GM12878 (cell line): Measurements from ENCODE around the gene PI4KB. TPM values are rescaled to one million over a fixed set of nuclear protein-coding genes. Genes with fewer than 3 reads are reported as not detected.

Experiments
- CBX3 ChIP-seq: fragments of 200-600 bp; sonication (generic); IDR thresholded peaks from 2 replicates; pipeline ENCODE4 v1.6.1; 2016; ENCODE audit warnings: low read depth, borderline replicate concordance
- CREM ChIP-seq: IDR thresholded peaks from 2 replicates; pipeline ENCODE4 v1.6.1; 2014; ENCODE audit warnings: antibody characterized with exemption, low read depth
- EP300 ChIP-seq, 2 experiments: fragments of 150-350 bp in 1 of 2; IDR thresholded peaks; 2 replicates each; pipeline ENCODE4 v1.6.1; 2011 to 2012; ENCODE audit warnings: low read depth in 2 of 2, low read length in 2 of 2, borderline replicate concordance in 1 of 2, improper control_type of control experiment in 1 of 2, inconsistent platforms in 1 of 2; ENCODE audit not compliant: control insufficient read depth in 1 of 2
- GABPA ChIP-seq: IDR thresholded peaks from 2 replicates; pipeline ENCODE4 v1.6.1; 2014; ENCODE audit warnings: antibody characterized with exemption, low read depth, mild to moderate bottlenecking, inconsistent platforms
- IRF4 ChIP-seq: IDR thresholded peaks from 2 replicates; pipeline ENCODE4 v1.6.1; 2011; ENCODE audit warnings: low read depth, low read length
- JUNB ChIP-seq: IDR thresholded peaks from 2 replicates; pipeline ENCODE4 v1.6.1; 2016; ENCODE audit warnings: antibody characterized with exemption, mild to moderate bottlenecking
- JUND ChIP-seq: IDR thresholded peaks from 2 replicates; pipeline ENCODE4 v1.6.1; 2012; ENCODE audit warnings: low read depth, mild to moderate bottlenecking, low read length, improper control_type of control experiment, moderate library complexity
- MTA2 ChIP-seq: fragments of 450-650 bp; IDR thresholded peaks from 2 replicates; pipeline ENCODE4 v1.6.1; 2016; ENCODE audit warnings: low read depth, mild to moderate bottlenecking, moderate library complexity
- PKNOX1 ChIP-seq: fragments of 450-650 bp; IDR thresholded peaks from 2 replicates; pipeline ENCODE4 v1.6.1; 2016; ENCODE audit warnings: mild to moderate bottlenecking
- POLR2A ChIP-seq: IDR thresholded peaks from 2 replicates; pipeline ENCODE4 v1.6.1; 2011; ENCODE audit warnings: low read depth, mild to moderate bottlenecking, low read length
- POLR2AphosphoS5 ChIP-seq: IDR thresholded peaks from 2 replicates; pipeline ENCODE4 v1.6.1; 2011; ENCODE audit warnings: mild to moderate bottlenecking, low read length, inconsistent platforms
- RAD21 ChIP-seq: IDR thresholded peaks from 2 replicates; pipeline ENCODE4 v1.6.1; 2011; ENCODE audit warnings: mild to moderate bottlenecking, low read depth, low read length, moderate library complexity; ENCODE audit not compliant: insufficient read depth
- RBBP5 ChIP-seq: fragments of 200-600 bp; sonication (generic); conservative IDR thresholded peaks from 2 replicates; pipeline ENCODE4 v1.6.1; 2016
- RCOR1 ChIP-seq: conservative IDR thresholded peaks from 2 replicates; pipeline ENCODE4 v1.6.1; 2012; ENCODE audit warnings: low read depth, low read length, improper control_type of control experiment
- RELB ChIP-seq: fragments of 450-650 bp; IDR thresholded peaks from 2 replicates; pipeline ENCODE4 v1.6.1; 2017; ENCODE audit warnings: low read depth, mild to moderate bottlenecking, moderate library complexity
- SIN3A ChIP-seq: IDR thresholded peaks from 2 replicates; pipeline ENCODE4 v1.6.1; 2012; ENCODE audit warnings: low read depth, low read length, improper control_type of control experiment
- SMC3 ChIP-seq: IDR thresholded peaks from 2 replicates; pipeline ENCODE4 v1.6.1; 2011; ENCODE audit warnings: low read length, improper control_type of control experiment, borderline replicate concordance
- SP1 ChIP-seq: IDR thresholded peaks from one replicate; pipeline ENCODE4 v1.6.1; 2011; ENCODE audit warnings: low read depth, low read length
- SPI1 ChIP-seq: IDR thresholded peaks from 2 replicates; pipeline ENCODE4 v1.6.1; 2011; ENCODE audit warnings: low read depth, mild to moderate bottlenecking, low read length, moderate library complexity, borderline replicate concordance; ENCODE audit not compliant: insufficient read depth
- SUPT20H ChIP-seq: IDR thresholded peaks from 2 replicates; pipeline ENCODE4 v1.6.1; 2011; ENCODE audit warnings: low read depth, mild to moderate bottlenecking, low read length, moderate library complexity, borderline replicate concordance; ENCODE audit not compliant: control insufficient read depth
- ZBTB40 ChIP-seq: fragments of 450-650 bp; IDR thresholded peaks from 2 replicates; pipeline ENCODE4 v1.6.1; 2016; ENCODE audit warnings: mild to moderate bottlenecking, moderate library complexity, borderline replicate concordance
- ZZZ3 ChIP-seq: IDR thresholded peaks from 2 replicates; pipeline ENCODE4 v1.6.1; 2011; ENCODE audit warnings: low read depth; ENCODE audit not compliant: control insufficient read depth, insufficient read length
- polyA plus RNA-seq, 11 experiments: library from polyadenylated mRNA; depleted of rRNA in 4 of 11; unstranded in 6 of 11; stranded (reverse) in 5 of 11; fragments of >200 nt; fragmentation: Nextera tagmentation in 4 of 11; fragmentation: Illumina TruSeq in 1 of 11; extraction: Ambion mirVana in 4 of 11; extraction: Trizol in 1 of 11; gene quantifications; 1 replicate in 1 of 11; 2 replicates in 10 of 11; pipeline versions ENCODE4 v1.2.1 to v1.2.3, GENCODE V29; 2011 to 2016; ENCODE audit warnings: inconsistent platforms in 2 of 11, missing spikeins in 2 of 11, low read depth in 1 of 11
- total RNA-seq, 4 experiments: library from RNA; depleted of rRNA in 3 of 4; stranded (reverse); fragments of >200 nt in 3 of 4; fragmentation: Illumina TruSeq in 1 of 4; extraction: Trizol in 1 of 4; gene quantifications; 2 replicates each; pipeline versions ENCODE4 v1.2.1 to v1.2.3, GENCODE V29; 2013 to 2021
- TF ChIP-seq, protein P1 (sequence below): fragments of 450-650 bp; IDR thresholded peaks from 2 replicates; pipeline ENCODE4 v1.6.1; 2017; ENCODE audit warnings: borderline replicate concordance

PI4KB gene
- total and polyA plus RNA-seq, 10 of the 15 experiments (the other 5 are each of a cell fraction or from before 2014, with no cell fraction given), result 3.3 to 88.3 (median 51.7) TPM

DNA sequence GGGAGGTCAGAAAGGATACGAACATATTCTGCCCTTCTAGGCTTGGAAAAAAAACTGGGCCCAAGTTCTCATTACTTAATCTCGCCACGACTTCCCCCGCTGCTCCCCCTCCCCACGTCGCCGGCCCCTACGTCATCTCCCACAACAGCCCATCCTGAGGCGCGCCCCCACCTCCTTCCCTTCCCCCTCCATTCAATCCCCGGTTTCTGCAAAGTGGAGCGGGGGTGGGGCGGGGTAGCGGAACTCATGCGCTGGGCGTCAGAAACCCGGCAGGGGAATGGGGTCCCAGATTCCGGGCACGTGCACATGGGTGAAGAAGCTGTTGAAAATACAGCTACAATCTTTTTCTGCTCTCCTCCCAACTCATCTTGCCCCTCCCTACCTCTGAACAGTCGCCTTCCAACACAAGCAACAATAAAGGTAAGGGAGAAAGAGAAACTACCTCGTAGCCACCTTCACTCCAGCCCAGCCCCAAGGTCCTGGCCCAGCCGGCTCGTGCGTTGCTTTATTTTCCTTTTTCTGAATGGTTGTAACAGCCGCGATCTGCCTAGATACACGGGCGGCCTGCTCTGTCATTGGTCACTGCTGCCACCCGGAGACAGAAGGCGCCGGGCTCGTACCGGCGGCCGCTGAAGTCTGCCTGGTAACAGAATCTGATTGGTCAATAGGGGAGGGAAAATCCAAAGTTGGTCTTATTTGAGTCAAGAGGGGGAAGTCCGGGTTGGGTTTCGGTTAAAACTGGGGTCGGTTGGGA is 19.7 kb upstream of the PI4KB start, which contains the start of gene RFX5 (continued):
- TF ChIP-seq IRF4 (peak; percentile 58; the same call in 1 of the 2 replicates), CREM (peak; percentile 88), SMC3 (0 out of 2 replicates have a peak, but pooled peaks have one; percentile 13), EP300 (IDR thresholded peaks at IDR 0.05; ENCODE audit: borderline replicate concordance in 1 of 2, control insufficient read depth in 1 of 2, low read depth in 2 of 2, low read length in 2 of 2) (peak; percentile 75 to 93), GABPA (no peak), RELB (peak; percentile 98), ZZZ3 (no peak), SUPT20H (no peak), POLR2A (peak; percentile 67), RBBP5 (no peak), CBX3 (no peak), ZBTB40 (no peak; the same call in 1 of the 2 replicates), RAD21 (no peak), SP1 (peak; percentile 45), SPI1 (peak; percentile 37; the same call in 1 of the 2 replicates), JUNB (peak; percentile 76), SIN3A (peak; percentile 67), PKNOX1 (no peak), RCOR1 (no peak), MTA2 (peak; percentile 54; the same call in 1 of the 2 replicates), JUND (0 out of 2 replicates have a peak, but pooled peaks have one; percentile 66), POLR2AphosphoS5 (peak; percentile 85)
- TF ChIP-seq, protein P1, sequence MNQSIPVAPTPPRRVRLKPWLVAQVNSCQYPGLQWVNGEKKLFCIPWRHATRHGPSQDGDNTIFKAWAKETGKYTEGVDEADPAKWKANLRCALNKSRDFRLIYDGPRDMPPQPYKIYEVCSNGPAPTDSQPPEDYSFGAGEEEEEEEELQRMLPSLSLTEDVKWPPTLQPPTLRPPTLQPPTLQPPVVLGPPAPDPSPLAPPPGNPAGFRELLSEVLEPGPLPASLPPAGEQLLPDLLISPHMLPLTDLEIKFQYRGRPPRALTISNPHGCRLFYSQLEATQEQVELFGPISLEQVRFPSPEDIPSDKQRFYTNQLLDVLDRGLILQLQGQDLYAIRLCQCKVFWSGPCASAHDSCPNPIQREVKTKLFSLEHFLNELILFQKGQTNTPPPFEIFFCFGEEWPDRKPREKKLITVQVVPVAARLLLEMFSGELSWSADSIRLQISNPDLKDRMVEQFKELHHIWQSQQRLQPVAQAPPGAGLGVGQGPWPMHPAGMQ, result no peak
